Activated T-cell treated with anti-CD3 and anti-CD28 coated beads for 24 hours (primary cell): Measurements from ENCODE around the gene OPN1MW.
A peak's percentile ranks its signal among the peaks of the same experiment; 100 is the strongest.
"Not testable (repeated sequence)": the region's sequence is repeated elsewhere in the genome, so short reads cannot be mapped to it uniquely, and the experiment has no call there.

Experiments used
- DNase-seq: peaks from one replicate; pipeline ENCODE4 v3.0.0-alpha.2; 2020; ENCODE audit warnings: low read depth

Gene OPN1MW

DNA sequence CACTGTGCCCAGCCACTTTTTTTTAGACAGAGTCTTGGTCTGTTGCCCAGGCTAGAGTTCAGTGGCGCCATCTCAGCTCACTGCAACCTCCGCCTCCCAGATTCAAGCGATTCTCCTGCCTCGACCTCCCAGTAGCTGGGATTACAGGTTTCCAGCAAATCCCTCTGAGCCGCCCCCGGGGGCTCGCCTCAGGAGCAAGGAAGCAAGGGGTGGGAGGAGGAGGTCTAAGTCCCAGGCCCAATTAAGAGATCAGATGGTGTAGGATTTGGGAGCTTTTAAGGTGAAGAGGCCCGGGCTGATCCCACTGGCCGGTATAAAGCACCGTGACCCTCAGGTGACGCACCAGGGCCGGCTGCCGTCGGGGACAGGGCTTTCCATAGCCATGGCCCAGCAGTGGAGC, at the start of gene OPN1MW:
OPN1MW (plus strand) TSS at position 301 of the 400 bp plus-strand sequence; CDS start at position 383, 82 bp downstream.
- DNase-seq, result not testable (repeated sequence)

DNA sequence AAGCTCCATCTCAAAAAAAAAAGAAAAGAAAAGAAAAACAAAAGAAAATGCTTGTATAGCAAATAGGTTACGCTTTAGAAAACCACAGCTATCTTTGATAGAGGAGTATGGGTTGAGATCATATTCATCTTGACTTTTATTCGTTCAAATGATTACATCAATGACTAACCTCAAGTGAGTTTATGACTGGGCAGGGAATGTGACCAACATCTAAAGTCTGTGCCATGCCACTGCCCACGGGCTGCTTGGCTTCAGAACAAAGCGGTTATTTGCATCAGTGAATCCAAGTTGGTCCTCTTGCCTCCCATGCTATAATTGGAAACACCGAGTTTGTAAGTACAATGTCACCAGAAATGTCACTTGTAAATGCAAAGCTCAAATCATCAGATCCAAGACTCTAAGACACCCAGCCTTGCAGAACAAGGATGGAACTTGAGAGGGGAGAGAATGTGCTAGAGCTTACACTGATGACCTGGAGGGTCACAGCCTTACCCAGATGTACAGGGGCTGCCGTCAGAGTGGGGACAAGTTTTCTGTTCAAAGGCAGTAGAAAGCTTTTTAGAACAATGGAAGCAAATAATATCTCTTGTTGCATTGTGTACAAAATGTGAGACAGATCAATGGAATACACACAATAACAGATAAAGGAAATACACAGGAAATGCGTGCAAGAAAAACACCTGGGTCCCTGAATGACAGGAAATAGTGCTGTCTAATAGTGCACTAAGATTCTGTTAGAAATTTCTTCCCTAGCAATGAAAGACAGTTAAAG, 46.8 kb upstream of the OPN1MW start:
- no peak for DNase-seq

DNA sequence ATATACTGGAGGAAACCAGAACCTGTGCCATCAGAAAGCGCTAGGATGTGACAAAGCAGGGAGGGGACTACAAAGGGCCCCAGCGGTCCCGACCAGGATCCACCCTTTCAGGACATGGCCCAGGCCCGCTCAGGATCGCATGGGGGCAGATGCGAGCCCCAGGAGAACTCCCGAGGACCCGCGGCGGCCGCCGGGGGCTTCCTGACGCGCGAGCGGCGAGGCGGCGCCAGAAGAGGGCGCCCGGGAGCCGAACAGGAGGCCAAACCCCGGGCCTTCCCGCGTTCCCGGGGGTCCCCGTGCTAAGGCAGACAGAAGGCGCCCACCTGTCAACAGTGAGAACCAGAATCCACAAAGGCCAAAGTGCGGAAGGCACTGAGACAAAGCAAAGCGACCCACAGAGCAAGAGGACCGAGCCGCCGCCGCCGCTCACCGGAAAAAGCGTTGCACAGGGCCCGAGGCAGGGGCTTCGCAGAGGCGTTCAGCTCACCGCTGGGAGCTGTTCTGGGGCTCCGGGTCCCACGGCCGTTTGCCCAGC, 45.7 kb upstream of the OPN1MW start:
- peak; percentile 51 for DNase-seq

DNA sequence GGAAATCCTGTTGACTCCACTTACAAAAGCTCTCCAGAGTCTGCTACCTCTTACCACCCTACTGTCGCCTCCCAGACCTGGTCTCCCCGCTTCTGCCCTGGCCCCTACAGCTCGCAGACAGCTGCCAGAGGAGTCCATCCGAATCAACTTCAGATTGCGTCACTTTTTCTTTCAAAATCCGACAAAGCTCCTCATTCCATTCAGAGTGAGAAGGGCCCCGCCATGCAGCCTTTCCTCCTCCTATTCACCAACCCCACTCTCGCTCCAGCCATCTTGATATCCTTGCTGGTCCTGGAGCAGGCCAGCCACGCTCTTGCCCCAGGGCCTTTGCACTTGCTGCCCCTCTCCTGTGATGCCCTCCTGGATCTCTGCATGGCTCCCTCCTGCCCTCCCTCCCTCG, 43.5 kb upstream of the OPN1MW start:
- no peak for DNase-seq

DNA sequence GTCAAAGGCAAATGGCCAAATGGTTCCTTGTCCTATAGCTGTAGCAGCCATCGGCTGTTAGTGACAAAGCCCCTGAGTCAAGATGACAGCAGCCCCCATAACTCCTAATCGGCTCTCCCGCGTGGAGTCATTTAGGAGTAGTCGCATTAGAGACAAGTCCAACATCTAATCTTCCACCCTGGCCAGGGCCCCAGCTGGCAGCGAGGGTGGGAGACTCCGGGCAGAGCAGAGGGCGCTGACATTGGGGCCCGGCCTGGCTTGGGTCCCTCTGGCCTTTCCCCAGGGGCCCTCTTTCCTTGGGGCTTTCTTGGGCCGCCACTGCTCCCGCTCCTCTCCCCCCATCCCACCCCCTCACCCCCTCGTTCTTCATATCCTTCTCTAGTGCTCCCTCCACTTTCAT, 42.2 kb upstream of the OPN1MW start:
- DNase-seq, result no peak

DNA sequence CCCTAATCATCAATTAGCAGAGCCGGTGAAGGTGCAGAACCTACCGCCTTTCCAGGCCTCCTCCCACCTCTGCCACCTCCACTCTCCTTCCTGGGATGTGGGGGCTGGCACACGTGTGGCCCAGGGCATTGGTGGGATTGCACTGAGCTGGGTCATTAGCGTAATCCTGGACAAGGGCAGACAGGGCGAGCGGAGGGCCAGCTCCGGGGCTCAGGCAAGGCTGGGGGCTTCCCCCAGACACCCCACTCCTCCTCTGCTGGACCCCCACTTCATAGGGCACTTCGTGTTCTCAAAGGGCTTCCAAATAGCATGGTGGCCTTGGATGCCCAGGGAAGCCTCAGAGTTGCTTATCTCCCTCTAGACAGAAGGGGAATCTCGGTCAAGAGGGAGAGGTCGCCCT, 41.7 kb upstream of the OPN1MW start:
- no peak for DNase-seq

DNA sequence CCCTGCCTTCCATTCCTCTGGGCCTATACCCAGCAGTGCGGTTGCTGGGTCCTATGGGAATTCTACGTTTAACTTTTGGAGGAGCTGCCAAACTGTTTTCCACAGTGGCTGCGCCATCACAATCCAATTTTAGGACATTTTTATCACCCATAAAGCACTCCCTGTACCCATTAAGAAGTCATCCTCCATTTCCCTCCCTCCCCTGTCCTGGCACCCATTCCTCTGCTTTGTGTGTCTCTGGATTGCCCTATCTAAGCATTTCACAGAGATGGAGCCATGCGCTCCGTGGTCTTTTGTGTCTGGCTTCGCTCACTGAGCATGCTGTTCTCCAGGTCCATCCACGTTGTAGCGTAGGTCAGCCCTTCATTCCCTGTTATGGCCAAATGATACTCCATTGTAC, 40.0 kb upstream of the OPN1MW start:
- no peak for DNase-seq

DNA sequence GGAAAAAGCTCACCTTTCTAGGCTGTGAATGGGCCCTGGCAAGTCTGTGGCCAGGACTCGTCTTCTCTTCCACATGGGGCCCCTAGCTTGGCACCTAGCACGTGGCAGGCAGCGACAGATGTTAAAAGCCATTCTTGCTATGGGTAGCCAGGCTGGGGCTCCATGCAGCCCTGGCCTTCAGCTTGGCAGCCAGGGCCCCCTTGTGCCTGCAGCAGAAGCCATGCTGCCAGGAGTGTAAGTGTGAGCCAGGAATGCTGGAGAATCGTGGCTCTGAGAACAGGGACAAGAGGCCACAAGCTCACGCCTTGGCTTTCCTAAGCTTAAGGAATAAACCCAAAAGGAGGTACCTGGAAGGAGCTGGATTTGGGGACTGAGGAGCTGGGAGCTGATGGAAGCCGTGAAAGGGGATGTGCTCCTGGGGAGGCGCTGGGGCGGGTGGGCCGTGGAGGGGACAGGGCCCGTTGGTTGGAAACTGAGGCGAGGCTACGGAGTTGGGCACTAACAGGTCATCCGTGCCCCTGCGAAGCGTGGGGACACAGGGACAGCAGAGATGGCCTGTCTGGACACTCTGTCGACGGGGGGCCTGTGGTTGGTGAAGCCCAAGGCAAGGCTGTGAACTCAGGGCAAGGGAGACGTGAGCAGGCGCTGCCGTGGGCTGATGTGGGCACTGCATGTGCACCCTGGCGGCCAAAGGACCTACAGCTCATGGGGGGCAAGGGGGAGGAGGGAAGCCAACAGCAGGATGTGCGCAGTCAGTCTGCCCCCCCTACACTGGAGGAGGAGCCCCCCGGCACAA, 39.2 kb upstream of the OPN1MW start:
- DNase-seq, result no peak

DNA sequence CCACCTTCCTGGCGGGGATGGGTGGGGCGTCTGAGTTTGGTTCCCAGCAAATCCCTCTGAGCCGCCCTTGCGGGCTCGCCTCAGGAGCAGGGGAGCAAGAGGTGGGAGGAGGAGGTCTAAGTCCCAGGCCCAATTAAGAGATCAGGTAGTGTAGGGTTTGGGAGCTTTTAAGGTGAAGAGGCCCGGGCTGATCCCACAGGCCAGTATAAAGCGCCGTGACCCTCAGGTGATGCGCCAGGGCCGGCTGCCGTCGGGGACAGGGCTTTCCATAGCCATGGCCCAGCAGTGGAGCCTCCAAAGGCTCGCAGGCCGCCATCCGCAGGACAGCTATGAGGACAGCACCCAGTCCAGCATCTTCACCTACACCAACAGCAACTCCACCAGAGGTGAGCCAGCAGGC, 38.4 kb upstream of the OPN1MW start, which contains the start of gene OPN1LW:
OPN1LW (plus strand) TSS at position 234 of the 400 bp plus-strand sequence; CDS start at position 275, 41 bp downstream.
- not testable (repeated sequence) for DNase-seq

DNA sequence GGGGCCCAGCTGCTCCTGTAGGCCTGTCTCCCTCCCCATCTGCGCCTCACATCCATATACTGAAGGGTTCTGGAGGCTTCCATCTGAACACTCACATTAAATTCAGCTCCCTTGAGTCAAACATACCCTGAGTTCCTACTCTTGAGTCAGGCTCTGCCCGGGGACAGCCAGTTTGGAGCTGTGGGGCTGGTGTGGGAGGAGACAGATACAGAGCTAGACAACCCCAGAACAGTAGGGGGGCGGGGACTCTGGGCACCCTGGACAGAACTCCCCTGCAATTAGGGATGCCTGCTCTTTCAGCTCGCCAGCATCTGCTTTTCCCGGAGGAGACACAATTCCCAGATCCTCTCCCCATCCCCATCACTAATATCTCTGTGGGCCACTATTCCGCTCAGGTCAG, 31.4 kb upstream of the OPN1MW start:
- not testable (repeated sequence) for DNase-seq

DNA sequence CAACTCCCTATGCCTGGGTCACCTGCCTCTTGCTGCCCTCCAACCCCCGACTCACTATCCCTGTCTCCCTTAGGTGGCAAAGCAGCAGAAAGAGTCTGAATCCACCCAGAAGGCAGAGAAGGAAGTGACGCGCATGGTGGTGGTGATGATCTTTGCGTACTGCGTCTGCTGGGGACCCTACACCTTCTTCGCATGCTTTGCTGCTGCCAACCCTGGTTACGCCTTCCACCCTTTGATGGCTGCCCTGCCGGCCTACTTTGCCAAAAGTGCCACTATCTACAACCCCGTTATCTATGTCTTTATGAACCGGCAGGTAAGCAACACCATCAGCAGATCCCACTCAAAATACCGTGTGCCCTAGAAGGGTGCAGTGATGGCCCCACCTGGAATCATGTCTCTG, 26.2 kb upstream of the OPN1MW start:
- not testable (repeated sequence) for DNase-seq

DNA sequence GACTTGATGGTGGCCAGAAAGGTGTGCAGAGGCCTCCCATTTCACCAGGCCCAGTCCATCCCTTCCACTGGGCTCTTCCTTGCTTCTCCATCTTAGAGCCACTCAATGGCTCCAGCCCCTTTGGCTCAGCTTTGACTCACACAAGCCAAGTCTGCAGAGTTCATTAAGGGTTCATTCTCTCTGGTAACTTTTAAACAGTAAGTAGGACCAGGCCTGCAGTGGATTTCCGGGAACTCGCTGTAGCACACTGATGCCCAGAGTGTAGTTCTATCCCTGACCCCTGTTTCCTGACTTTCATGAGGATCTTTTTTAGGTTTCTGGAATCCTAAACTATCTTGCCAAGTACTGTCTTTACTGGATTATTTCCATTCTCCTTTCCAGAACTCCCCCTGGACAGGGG, 25.2 kb upstream of the OPN1MW start:
- DNase-seq, result not testable (repeated sequence)

DNA sequence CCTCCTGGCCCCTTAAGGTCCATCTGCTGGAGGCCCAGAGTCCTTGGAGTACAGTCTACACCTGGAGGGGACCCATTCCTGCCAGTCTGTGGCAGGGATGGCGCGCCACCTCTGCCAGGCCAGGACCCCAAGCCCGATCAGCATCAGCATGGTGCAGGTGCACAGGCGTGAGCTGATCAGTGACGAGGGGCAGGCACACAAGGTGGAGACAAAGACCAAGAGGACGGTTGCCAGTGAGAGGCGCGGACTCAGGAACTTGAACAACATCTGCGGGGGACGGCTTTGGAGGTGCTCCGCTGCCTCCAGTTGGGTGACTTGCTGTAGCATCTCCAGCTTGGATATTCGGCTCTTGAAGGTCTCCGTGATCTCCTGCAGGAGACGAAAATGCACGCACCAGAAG, 23.1 kb upstream of the OPN1MW start:
- DNase-seq, result not testable (repeated sequence)

DNA sequence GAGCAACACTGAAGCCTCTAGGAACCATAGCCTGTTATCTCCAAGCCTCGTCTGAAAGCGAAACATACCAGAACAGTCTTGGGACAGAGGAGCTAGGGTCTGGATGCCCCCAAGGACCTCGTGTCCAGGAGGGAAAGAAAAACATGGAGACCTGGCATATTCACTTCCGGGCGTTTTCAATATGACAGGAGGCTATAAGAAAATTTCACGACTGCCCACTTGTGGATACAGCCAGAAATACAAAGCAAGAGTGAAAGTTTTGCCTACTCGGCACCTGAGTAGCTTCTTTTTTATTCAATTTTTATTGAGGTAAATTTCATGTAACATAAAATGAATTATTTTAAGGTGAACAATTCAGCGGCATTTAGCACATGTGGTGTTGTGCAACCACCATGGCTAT, 17.5 kb upstream of the OPN1MW start:
- not testable (repeated sequence) for DNase-seq

DNA sequence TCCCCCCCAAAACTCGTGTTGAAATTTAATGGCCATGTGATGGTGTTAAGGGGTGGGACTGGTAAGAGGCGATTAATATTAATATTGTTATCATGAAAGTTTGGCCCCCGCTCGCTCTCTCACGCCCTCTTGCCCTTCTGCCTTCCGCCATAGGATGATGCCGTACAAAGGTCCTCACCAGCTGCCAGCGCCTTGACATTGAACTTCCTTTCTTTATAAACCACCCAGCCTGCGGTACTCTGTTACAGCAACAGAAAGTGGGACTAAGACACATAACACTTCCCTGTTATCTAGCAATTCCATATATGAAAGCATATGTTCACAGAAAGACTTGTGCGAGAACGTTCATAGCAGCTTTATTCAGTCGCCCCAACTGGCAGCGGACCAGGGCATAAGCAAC, 14.0 kb upstream of the OPN1MW start:
- DNase-seq, result not testable (repeated sequence)

DNA sequence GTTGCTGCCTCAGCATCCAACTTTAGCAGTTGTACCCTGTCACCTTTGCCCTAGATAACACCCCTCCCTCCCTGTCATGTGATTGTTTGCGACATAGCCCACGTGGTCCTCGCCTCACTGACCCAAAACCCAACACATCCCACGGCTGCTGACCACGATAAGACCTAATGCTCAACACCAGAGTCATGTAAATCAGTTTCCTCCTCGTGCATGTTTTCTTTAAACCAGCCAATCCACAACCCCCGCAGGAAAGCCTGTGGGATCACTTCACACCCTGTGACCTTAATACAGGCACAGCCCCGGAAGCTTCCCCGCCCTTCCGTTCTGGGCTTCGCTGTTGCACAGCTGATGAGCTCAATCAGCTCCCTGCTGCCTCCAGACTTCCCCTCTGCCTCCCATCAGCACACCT, 9.9 kb upstream of the OPN1MW start:
- not testable (repeated sequence) for DNase-seq

DNA sequence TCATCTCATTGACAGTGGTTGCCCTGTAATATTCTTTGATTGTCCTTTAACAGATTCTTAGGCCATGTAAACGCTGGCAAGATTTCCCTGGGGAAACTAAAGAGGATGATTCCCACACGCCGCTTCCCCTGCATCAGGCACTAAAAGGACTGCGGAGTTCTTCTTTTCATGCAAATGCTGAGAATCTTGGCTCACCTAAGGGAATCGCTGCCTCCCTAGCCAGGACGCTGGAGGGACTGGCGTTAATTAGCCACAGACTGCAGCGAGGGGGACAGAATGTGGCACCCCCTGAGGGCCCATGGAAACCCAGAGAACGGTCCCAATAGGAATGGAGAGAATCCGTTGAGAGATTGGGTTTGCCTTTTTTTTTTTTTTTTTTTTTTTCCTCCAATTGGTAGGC, 8.0 kb upstream of the OPN1MW start:
- DNase-seq, result not testable (repeated sequence)

DNA sequence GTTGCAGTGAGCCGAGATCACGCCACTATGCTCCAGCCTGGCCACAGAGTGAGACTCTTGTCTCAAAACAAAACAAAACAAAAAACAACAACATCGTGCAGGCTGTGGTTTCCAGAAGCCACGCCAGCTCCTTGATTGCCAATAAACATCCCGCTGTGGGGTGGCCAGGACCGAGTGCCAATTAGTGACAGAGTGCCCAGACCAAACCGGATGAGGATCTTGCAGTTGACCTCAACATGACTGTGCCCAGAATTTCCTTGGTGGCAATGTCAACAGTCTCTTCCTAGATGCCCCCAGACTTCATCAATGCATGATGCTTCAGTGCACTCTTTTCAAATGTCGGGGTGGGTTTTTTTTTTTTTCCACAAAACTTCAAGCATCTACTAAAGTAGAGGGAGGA, 1.4 kb downstream of the OPN1MW start:
- not testable (repeated sequence) for DNase-seq

DNA sequence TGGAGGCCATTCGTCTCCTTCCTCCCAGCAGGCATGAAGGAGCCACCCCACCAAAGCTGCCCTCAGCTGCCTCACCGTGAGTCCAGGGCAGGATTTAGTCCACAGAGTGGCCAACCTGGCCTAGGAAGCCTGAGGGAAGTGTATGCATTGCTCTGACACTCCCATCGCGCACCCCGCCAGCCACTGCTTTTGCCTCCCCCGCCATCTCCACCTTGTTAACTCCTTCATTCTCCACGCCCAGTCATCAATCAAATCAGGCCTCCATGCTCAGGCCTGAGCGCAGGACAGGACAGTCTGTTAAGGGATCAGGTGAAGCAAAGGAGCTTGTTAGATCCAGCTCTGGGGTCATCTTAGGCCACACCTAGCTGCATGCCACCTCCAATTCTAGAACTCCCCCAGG, 10.4 kb downstream of the OPN1MW start:
- DNase-seq, result not testable (repeated sequence)

DNA sequence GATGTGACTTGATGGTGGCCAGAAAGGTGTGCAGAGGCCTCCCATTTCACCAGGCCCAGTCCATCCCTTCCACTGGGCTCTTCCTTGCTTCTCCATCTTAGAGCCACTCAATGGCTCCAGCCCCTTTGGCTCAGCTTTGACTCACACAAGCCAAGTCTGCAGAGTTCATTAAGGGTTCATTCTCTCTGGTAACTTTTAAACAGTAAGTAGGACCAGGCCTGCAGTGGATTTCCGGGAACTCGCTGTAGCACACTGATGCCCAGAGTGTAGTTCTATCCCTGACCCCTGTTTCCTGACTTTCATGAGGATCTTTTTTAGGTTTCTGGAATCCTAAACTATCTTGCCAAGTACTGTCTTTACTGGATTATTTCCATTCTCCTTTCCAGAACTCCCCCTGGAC, 11.9 kb downstream of the OPN1MW start:
- DNase-seq, result not testable (repeated sequence)

DNA sequence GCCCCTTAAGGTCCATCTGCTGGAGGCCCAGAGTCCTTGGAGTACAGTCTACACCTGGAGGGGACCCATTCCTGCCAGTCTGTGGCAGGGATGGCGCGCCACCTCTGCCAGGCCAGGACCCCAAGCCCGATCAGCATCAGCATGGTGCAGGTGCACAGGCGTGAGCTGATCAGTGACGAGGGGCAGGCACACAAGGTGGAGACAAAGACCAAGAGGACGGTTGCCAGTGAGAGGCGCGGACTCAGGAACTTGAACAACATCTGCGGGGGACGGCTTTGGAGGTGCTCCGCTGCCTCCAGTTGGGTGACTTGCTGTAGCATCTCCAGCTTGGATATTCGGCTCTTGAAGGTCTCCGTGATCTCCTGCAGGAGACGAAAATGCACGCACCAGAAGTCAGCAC, 14.1 kb downstream of the OPN1MW start:
- DNase-seq, result not testable (repeated sequence)

DNA sequence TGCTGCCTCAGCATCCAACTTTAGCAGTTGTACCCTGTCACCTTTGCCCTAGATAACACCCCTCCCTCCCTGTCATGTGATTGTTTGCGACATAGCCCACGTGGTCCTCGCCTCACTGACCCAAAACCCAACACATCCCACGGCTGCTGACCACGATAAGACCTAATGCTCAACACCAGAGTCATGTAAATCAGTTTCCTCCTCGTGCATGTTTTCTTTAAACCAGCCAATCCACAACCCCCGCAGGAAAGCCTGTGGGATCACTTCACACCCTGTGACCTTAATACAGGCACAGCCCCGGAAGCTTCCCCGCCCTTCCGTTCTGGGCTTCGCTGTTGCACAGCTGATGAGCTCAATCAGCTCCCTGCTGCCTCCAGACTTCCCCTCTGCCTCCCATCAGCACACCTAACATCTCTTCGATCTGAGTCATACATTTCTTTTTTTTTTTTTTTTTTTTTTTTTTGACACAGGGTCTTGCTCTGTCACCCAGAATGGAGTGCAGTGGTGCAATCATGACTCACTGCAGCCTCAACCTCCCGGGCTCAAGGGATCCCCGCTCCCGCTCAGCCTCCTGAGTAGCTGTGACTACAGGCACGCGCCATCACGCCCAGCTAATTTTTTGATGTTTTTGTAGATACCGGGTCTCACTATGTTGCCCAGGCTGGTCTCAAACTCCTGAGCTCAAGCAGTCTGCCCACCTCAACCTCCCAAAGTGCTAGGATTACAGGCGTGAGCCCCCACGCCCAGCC, 27.4 kb downstream of the OPN1MW start:
- DNase-seq, result not testable (repeated sequence)
